ENCODE data around the gene PCDHGB5.
"Not testable (repeated sequence)": the region's sequence is repeated elsewhere in the genome, so short reads cannot be mapped to it uniquely, and the experiment has no call there.

Gene PCDHGB5

DNA sequence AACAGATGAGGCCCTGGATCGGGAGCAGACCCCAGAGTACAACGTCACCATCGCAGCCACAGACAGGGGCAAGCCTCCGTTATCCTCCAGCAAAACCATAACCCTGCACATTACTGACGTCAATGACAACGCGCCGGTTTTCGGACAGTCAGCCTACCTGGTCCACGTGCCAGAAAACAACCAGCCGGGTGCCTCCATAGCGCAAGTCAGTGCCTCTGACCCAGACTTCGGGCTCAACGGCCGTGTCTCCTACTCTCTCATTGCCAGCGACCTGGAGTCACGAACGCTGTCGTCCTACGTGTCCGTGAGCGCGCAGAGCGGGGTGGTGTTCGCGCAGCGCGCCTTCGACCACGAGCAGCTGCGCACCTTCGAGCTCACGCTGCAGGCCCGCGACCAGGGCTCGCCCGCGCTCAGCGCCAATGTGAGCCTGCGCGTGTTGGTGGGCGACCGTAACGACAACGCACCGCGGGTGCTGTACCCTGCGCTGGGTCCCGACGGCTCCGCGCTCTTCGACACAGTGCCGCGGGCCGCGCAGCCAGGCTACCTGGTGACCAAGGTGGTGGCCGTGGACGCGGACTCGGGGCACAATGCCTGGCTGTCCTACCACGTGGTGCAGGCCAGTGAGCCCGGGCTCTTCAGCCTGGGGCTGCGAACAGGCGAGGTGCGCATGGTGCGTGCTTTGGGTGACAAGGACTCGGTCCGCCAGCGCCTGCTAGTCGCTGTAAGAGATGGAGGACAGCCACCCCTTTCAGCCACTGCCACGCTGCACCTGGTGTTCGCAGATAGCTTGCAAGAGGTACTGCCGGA lies 21.5 kb downstream of the PCDHGB5 start:
- FAIRE-seq (no peak), DNase-seq (ENCODE audit: insufficient read length) (no peak)
- TF ChIP-seq POLR2AphosphoS5 (IDR thresholded peaks at IDR 0.05; ENCODE audit: low read depth, low read length) (no peak), POLR2A (IDR thresholded peaks at IDR 0.05; ENCODE audit: low read depth, low read length) (no peak), TAF1 (IDR thresholded peaks at IDR 0.05; ENCODE audit: borderline replicate concordance, low read depth, low read length) (no peak)

GRCh38 chr5:141420855-141421488 lies 23.2 kb downstream of the PCDHGB5 start, which contains the start of gene PCDHGA11:
Gene PCDHGA11, plus strand, starts transcription at chr5:141421051. Its CDS starts 177 bp downstream, at chr5:141421228.
- TF ChIP-seq TAF1 (IDR thresholded peaks at IDR 0.05; ENCODE audit: borderline replicate concordance, low read depth, low read length), result no peak
- peak; percentile 76 for FAIRE-seq
- peak; percentile 44 for DNase-seq (ENCODE audit: insufficient read length)

GRCh38 chr5:141421489-141421855 lies 23.7 kb downstream of the PCDHGB5 start:
- TF ChIP-seq POLR2A (IDR thresholded peaks at IDR 0.05; ENCODE audit: low read depth, low read length) (no peak), POLR2AphosphoS5 (IDR thresholded peaks at IDR 0.05; ENCODE audit: low read depth, low read length) (no peak), TAF1 (IDR thresholded peaks at IDR 0.05; ENCODE audit: borderline replicate concordance, low read depth, low read length) (no peak)
- FAIRE-seq (no peak), DNase-seq (ENCODE audit: insufficient read length) (no peak)

DNA sequence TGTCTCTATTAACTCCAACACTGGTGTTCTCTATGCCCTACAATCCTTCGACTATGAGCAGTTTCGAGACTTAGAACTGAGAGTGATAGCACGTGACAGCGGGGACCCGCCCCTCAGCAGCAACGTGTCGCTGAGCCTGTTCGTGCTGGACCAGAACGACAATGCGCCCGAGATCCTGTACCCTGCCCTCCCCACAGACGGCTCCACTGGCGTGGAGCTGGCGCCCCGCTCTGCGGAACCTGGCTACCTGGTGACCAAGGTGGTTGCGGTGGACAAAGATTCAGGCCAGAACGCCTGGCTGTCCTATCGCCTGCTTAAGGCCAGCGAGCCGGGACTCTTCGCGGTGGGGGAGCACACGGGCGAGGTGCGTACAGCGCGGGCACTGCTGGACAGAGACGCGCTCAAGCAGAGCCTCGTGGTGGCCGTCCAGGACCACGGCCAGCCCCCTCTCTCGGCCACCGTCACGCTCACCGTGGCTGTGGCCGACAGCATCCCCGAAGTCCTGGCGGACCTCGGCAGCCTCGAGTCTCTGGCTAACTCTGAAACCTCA lies 25.1 kb downstream of the PCDHGB5 start:
- FAIRE-seq (no peak), DNase-seq (ENCODE audit: insufficient read length) (no peak)
- TF ChIP-seq POLR2A (IDR thresholded peaks at IDR 0.05; ENCODE audit: low read depth, low read length) (no peak), POLR2AphosphoS5 (IDR thresholded peaks at IDR 0.05; ENCODE audit: low read depth, low read length) (no peak), TAF1 (IDR thresholded peaks at IDR 0.05; ENCODE audit: borderline replicate concordance, low read depth, low read length) (no peak)

- no peak for DNase-seq (ENCODE audit: insufficient read length)
- no peak for TF ChIP-seq TAF1 (IDR thresholded peaks at IDR 0.05; ENCODE audit: borderline replicate concordance, low read depth, low read length)
- TF ChIP-seq POLR2A (IDR thresholded peaks at IDR 0.05; ENCODE audit: low read depth, low read length), result no peak
- no peak for TF ChIP-seq POLR2AphosphoS5 (IDR thresholded peaks at IDR 0.05; ENCODE audit: low read depth, low read length)
- FAIRE-seq, result no peak
Observed at GRCh38 chr5:141427783-141428426, 30.2 kb downstream of the PCDHGB5 start.

GRCh38 chr5:141430332-141431113 lies 32.8 kb downstream of the PCDHGB5 start, which contains the start of gene PCDHGA12:
Gene PCDHGA12, plus strand, starts transcription at chr5:141430507. Its CDS starts 253 bp downstream, at chr5:141430760.
- FAIRE-seq (no peak), DNase-seq (ENCODE audit: insufficient read length) (no peak)

GRCh38 chr5:141431286-141431685 lies 33.5 kb downstream of the PCDHGB5 start:
- DNase-seq (ENCODE audit: insufficient read length) (no peak), FAIRE-seq (peak; percentile 30)
- TF ChIP-seq POLR2A (IDR thresholded peaks at IDR 0.05; ENCODE audit: low read depth, low read length), result peak; percentile 54; the same call in 1 of the 2 replicates
- 0 out of 2 replicates have a peak, but pooled peaks have one; percentile 44 for TF ChIP-seq TAF1 (IDR thresholded peaks at IDR 0.05; ENCODE audit: borderline replicate concordance, low read depth, low read length)
- peak; percentile 54; the same call in 1 of the 2 replicates for TF ChIP-seq POLR2AphosphoS5 (IDR thresholded peaks at IDR 0.05; ENCODE audit: low read depth, low read length)

More at GRCh38 chr5:141430332-141431113, 32.8 kb downstream of the PCDHGB5 start, which contains the start of gene PCDHGA12:
- no peak; the same call in 1 of the 2 replicates for TF ChIP-seq POLR2A (IDR thresholded peaks at IDR 0.05; ENCODE audit: low read depth, low read length)

DNA sequence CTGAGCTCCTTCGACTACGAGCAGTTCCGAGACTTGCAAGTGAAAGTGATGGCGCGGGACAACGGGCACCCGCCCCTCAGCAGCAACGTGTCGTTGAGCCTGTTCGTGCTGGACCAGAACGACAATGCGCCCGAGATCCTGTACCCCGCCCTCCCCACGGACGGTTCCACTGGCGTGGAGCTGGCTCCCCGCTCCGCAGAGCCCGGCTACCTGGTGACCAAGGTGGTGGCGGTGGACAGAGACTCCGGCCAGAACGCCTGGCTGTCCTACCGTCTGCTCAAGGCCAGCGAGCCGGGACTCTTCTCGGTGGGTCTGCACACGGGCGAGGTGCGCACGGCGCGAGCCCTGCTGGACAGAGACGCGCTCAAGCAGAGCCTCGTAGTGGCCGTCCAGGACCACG lies 34.6 kb downstream of the PCDHGB5 start:
- not testable (repeated sequence) for DNase-seq (ENCODE audit: insufficient read length); FAIRE-seq

GRCh38 chr5:141432726-141433125 lies 35.0 kb downstream of the PCDHGB5 start:
- not testable (repeated sequence) for DNase-seq (ENCODE audit: insufficient read length); FAIRE-seq

DNA sequence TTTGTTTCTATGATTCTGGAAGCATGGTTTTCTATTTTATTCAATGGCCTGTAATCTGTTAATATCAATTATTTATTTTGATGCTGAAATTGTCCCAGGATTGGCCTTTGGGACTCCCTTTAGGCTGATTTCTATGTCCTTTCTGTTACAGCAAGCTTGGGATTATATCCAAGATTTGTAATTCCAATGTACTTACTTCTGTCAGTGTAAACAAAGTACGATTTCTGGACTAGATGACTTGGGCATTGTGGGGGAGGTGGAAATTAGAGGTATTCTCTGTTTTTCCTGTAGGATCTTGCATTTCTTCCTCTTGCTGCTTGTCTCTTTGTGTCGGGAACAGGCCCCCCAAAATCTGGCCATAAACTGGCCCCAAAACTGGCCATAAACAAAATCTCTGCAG lies 36.3 kb downstream of the PCDHGB5 start:
- FAIRE-seq (no peak), DNase-seq (ENCODE audit: insufficient read length) (no peak)
- TF ChIP-seq TAF1 (IDR thresholded peaks at IDR 0.05; ENCODE audit: borderline replicate concordance, low read depth, low read length), result no peak
- TF ChIP-seq POLR2AphosphoS5 (IDR thresholded peaks at IDR 0.05; ENCODE audit: low read depth, low read length), result no peak

DNA sequence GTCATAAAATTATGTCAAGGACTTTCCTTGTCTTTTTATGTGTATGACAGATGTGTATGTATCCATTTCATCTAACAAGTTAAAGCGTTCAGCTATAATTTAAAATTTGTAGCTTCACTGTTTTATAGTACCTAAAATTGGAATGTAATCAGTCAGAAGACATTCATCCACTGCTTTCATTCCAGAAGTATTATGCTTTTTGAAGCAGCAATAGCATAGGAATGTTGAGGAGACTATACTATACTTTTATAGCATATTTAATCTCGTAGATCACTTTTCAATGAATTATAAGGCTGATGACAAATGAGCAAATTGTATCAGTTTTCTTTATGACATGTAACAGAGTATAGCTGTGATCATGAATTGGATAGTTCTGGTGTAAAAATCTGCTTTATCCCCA lies 39.5 kb downstream of the PCDHGB5 start:
- no peak for DNase-seq (ENCODE audit: insufficient read length)
- no peak for FAIRE-seq
- TF ChIP-seq TAF1 (IDR thresholded peaks at IDR 0.05; ENCODE audit: borderline replicate concordance, low read depth, low read length), result no peak
- no peak for TF ChIP-seq POLR2A (IDR thresholded peaks at IDR 0.05; ENCODE audit: low read depth, low read length)
- TF ChIP-seq POLR2AphosphoS5 (IDR thresholded peaks at IDR 0.05; ENCODE audit: low read depth, low read length), result no peak
